SK-N-SH treated with all-trans-retinoic acid at 6 μM for 48 hours (cell line): ENCODE results near the gene ROBO1.

ENCODE experiments used
- ATAC-seq: fragments of 200-7000 bp; cut with Tn5 transposase; 3 replicates; pipeline ENCODE4 v1.9.1; 2020; ENCODE audit warnings: mild to moderate bottlenecking, moderate library complexity
- ARNTL ChIP-seq: fragments of 450-650 bp; formaldehyde crosslinking; IDR thresholded peaks from 2 replicates; pipeline ENCODE4 v1.5.0; 2020; ENCODE audit warnings: low read depth, mild to moderate bottlenecking, moderate library complexity, borderline replicate concordance
- BACH2 ChIP-seq: fragments of 250-450 bp; sonication (Bioruptor Pico); IDR thresholded peaks from 2 replicates; pipeline ENCODE4 v1.9.0; 2021; ENCODE audit warnings: mild to moderate bottlenecking, borderline replicate concordance
- CSDC2 ChIP-seq: fragments of 250-450 bp; sonication (Bioruptor Pico); IDR thresholded peaks from 2 replicates; pipeline ENCODE4 v1.5.0; 2020; ENCODE audit warnings: mild to moderate bottlenecking, moderate library complexity
- ESRRG ChIP-seq: fragments of 250-450 bp; sonication (Bioruptor Pico); IDR thresholded peaks from 2 replicates; pipeline ENCODE4 v1.6.1; 2021; ENCODE audit warnings: mild to moderate bottlenecking
- GLIS3 ChIP-seq: fragments of 250-450 bp; sonication (Bioruptor Pico); IDR thresholded peaks from 2 replicates; pipeline ENCODE4 v1.5.0; 2020; ENCODE audit warnings: mild to moderate bottlenecking, moderate library complexity
- ISL1 ChIP-seq: fragments of 250-450 bp; sonication (Bioruptor Pico); IDR thresholded peaks from 2 replicates; pipeline ENCODE4 v2.1.2; 2022; ENCODE audit warnings: mild to moderate bottlenecking, moderate library complexity
- OSR1 ChIP-seq: fragments of 250-450 bp; sonication (Bioruptor Pico); IDR thresholded peaks from 2 replicates; pipeline ENCODE4 v1.8.0; 2022; ENCODE audit warnings: moderate library complexity, mild to moderate bottlenecking, inconsistent platforms
- PPARA ChIP-seq: fragments of 250-450 bp; sonication (Bioruptor Pico); IDR thresholded peaks from 2 replicates; pipeline ENCODE4 v1.5.0; 2020; ENCODE audit warnings: mild to moderate bottlenecking, borderline replicate concordance
- RARB ChIP-seq: fragments of 250-450 bp; sonication (Bioruptor Pico); IDR thresholded peaks from 2 replicates; pipeline ENCODE4 v1.8.0; 2021; ENCODE audit warnings: mild to moderate bottlenecking, moderate library complexity
- SNAI2 ChIP-seq: fragments of 250-450 bp; sonication (Bioruptor Pico); IDR thresholded peaks from 2 replicates; pipeline ENCODE4 v1.5.0; 2020; ENCODE audit warnings: mild to moderate bottlenecking, moderate library complexity
- TCF4 ChIP-seq: fragments of 250-450 bp; sonication (Bioruptor Pico); IDR thresholded peaks from 2 replicates; pipeline ENCODE4 v1.8.0; 2021; ENCODE audit warnings: mild to moderate bottlenecking, moderate library complexity, borderline replicate concordance
- TOX ChIP-seq: fragments of 250-450 bp; sonication (Bioruptor Pico); IDR thresholded peaks from 2 replicates; pipeline ENCODE4 v1.8.0; 2021; ENCODE audit warnings: mild to moderate bottlenecking, moderate library complexity, borderline replicate concordance
- ZC3H10 ChIP-seq: fragments of 250-450 bp; sonication (Bioruptor Pico); IDR thresholded peaks from 2 replicates; pipeline ENCODE4 v1.5.1; 2021; ENCODE audit warnings: mild to moderate bottlenecking, moderate library complexity
- ZFP30 ChIP-seq: fragments of 450-650 bp; formaldehyde crosslinking; IDR thresholded peaks from 2 replicates; pipeline ENCODE4 v1.5.0; 2022; ENCODE audit warnings: mild to moderate bottlenecking, moderate library complexity
- ZNF565 ChIP-seq: fragments of 450-650 bp; formaldehyde crosslinking; conservative IDR thresholded peaks from 2 replicates; pipeline ENCODE4 v1.5.0; 2020; ENCODE audit warnings: low read depth, mild to moderate bottlenecking, moderate library complexity
- ZNF8 ChIP-seq: fragments of 450-650 bp; formaldehyde crosslinking; IDR thresholded peaks from 2 replicates; pipeline ENCODE4 v1.5.0; 2020; ENCODE audit warnings: mild to moderate bottlenecking, moderate library complexity
- TF ChIP-seq, protein P1 (sequence below): fragments of 250-450 bp; sonication (Bioruptor Pico); IDR thresholded peaks from 2 replicates; pipeline ENCODE4 v1.5.1; 2021; ENCODE audit warnings: mild to moderate bottlenecking, moderate library complexity
- TF ChIP-seq, protein P2 (sequence below): fragments of 250-450 bp; sonication (Bioruptor Pico); IDR thresholded peaks from 2 replicates; pipeline ENCODE4 v1.5.0; 2020; ENCODE audit warnings: mild to moderate bottlenecking, moderate library complexity
- TF ChIP-seq, protein P3 (sequence below): fragments of 250-450 bp; sonication (Bioruptor Pico); IDR thresholded peaks from 2 replicates; pipeline ENCODE4 v1.5.1; 2020; ENCODE audit warnings: low read depth, mild to moderate bottlenecking, moderate library complexity
- TF ChIP-seq, protein P4 (sequence below): fragments of 250-450 bp; sonication (Bioruptor Pico); IDR thresholded peaks from 2 replicates; pipeline ENCODE4 v1.8.0; 2020; ENCODE audit warnings: mild to moderate bottlenecking, moderate library complexity, borderline replicate concordance
- TF ChIP-seq, protein P5 (sequence below): fragments of 250-450 bp; sonication (Bioruptor Pico); IDR thresholded peaks from 2 replicates; pipeline ENCODE4 v1.8.0; 2021; ENCODE audit warnings: low read depth, mild to moderate bottlenecking, moderate library complexity, borderline replicate concordance

ROBO1 gene

DNA sequence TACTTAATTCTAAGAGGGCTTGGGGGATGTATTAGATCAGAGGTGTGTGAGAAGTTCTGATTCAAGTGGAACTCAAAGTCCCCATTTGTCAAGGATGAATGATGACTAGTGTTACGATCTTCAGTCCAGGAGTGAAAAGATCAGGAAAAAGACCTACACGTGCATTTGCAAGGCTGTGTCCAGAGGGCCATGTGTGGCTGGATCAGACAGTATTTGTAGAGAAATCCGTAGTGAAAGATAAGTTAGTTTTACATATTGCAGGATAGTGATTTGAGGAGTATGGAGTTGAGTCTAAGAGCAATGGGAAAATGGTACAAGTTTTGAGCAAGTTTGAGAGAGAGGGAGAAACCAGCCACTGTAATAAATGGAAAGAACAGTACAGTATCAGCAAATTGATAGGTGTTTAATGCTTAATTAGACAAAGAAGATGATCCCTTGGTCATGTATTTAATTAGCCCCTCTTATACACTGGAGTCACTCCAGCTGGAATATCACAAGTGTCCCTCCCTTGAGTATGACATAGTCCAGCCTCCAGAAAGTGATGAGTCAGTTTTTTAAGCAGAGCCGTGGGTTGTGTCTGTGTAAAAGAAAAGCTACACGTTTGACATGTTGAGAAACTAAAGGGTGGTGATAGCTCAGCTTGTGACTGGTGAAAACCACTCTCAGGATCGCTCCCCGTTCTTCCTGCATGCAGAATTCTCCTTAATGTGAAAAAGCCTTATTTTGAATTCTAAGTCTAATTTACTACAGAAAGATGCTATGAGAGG lies 348.8 kb downstream of the ROBO1 start:
- peak; percentile 81 for ATAC-seq
- TF ChIP-seq ARNTL (CRISPR knock-in tag) (no peak), OSR1 (CRISPR knock-in tag) (no peak), CSDC2 (CRISPR knock-in tag) (no peak), GLIS3 (CRISPR knock-in tag) (no peak), PPARA (CRISPR knock-in tag) (no peak), RARB (CRISPR knock-in tag) (no peak), ZNF8 (CRISPR knock-in tag) (no peak), ZC3H10 (CRISPR knock-in tag) (no peak), ESRRG (CRISPR knock-in tag) (no peak), ZFP30 (CRISPR knock-in tag) (no peak), ISL1 (CRISPR knock-in tag) (no peak), TCF4 (CRISPR knock-in tag) (no peak), SNAI2 (CRISPR knock-in tag) (no peak), TOX (no peak)
- TF ChIP-seq, protein P1, sequence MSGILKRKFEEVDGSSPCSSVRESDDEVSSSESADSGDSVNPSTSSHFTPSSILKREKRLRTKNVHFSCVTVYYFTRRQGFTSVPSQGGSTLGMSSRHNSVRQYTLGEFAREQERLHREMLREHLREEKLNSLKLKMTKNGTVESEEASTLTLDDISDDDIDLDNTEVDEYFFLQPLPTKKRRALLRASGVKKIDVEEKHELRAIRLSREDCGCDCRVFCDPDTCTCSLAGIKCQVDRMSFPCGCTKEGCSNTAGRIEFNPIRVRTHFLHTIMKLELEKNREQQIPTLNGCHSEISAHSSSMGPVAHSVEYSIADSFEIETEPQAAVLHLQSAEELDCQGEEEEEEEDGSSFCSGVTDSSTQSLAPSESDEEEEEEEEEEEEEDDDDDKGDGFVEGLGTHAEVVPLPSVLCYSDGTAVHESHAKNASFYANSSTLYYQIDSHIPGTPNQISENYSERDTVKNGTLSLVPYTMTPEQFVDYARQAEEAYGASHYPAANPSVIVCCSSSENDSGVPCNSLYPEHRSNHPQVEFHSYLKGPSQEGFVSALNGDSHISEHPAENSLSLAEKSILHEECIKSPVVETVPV (CRISPR knock-in tag): no peak
- TF ChIP-seq, protein P2, sequence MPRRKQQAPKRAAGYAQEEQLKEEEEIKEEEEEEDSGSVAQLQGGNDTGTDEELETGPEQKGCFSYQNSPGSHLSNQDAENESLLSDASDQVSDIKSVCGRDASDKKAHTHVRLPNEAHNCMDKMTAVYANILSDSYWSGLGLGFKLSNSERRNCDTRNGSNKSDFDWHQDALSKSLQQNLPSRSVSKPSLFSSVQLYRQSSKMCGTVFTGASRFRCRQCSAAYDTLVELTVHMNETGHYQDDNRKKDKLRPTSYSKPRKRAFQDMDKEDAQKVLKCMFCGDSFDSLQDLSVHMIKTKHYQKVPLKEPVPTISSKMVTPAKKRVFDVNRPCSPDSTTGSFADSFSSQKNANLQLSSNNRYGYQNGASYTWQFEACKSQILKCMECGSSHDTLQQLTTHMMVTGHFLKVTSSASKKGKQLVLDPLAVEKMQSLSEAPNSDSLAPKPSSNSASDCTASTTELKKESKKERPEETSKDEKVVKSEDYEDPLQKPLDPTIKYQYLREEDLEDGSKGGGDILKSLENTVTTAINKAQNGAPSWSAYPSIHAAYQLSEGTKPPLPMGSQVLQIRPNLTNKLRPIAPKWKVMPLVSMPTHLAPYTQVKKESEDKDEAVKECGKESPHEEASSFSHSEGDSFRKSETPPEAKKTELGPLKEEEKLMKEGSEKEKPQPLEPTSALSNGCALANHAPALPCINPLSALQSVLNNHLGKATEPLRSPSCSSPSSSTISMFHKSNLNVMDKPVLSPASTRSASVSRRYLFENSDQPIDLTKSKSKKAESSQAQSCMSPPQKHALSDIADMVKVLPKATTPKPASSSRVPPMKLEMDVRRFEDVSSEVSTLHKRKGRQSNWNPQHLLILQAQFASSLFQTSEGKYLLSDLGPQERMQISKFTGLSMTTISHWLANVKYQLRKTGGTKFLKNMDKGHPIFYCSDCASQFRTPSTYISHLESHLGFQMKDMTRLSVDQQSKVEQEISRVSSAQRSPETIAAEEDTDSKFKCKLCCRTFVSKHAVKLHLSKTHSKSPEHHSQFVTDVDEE (CRISPR knock-in tag): no peak
- TF ChIP-seq, protein P3, sequence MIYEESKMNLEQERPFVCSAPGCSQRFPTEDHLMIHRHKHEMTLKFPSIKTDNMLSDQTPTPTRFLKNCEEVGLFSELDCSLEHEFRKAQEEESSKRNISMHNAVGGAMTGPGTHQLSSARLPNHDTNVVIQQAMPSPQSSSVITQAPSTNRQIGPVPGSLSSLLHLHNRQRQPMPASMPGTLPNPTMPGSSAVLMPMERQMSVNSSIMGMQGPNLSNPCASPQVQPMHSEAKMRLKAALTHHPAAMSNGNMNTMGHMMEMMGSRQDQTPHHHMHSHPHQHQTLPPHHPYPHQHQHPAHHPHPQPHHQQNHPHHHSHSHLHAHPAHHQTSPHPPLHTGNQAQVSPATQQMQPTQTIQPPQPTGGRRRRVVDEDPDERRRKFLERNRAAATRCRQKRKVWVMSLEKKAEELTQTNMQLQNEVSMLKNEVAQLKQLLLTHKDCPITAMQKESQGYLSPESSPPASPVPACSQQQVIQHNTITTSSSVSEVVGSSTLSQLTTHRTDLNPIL (CRISPR knock-in tag): no peak
- TF ChIP-seq, protein P4, sequence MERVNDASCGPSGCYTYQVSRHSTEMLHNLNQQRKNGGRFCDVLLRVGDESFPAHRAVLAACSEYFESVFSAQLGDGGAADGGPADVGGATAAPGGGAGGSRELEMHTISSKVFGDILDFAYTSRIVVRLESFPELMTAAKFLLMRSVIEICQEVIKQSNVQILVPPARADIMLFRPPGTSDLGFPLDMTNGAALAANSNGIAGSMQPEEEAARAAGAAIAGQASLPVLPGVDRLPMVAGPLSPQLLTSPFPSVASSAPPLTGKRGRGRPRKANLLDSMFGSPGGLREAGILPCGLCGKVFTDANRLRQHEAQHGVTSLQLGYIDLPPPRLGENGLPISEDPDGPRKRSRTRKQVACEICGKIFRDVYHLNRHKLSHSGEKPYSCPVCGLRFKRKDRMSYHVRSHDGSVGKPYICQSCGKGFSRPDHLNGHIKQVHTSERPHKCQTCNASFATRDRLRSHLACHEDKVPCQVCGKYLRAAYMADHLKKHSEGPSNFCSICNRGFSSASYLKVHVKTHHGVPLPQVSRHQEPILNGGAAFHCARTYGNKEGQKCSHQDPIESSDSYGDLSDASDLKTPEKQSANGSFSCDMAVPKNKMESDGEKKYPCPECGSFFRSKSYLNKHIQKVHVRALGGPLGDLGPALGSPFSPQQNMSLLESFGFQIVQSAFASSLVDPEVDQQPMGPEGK: no peak

DNA sequence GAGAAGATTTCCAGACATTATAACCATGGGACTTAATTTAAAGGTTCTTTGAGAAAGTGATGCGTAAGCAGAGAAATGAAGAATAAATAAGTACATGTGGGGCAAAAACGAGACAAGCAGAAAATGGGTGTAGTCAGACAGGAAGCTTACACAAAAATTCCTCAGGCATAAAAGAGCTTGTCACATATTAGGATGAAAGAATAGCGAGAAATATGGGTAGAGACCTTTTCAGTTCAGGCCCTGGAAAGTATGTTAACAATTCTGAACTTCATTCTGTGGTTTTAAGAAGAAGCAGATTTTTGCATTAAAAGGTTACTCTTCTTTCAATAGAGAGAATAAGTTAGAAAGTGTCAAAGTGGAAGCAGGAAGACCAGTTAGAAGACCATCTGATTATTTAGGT lies 352.4 kb downstream of the ROBO1 start:
- TF ChIP-seq TCF4 (CRISPR knock-in tag): no peak
- no peak for TF ChIP-seq PPARA (CRISPR knock-in tag)
- TF ChIP-seq, protein P5, sequence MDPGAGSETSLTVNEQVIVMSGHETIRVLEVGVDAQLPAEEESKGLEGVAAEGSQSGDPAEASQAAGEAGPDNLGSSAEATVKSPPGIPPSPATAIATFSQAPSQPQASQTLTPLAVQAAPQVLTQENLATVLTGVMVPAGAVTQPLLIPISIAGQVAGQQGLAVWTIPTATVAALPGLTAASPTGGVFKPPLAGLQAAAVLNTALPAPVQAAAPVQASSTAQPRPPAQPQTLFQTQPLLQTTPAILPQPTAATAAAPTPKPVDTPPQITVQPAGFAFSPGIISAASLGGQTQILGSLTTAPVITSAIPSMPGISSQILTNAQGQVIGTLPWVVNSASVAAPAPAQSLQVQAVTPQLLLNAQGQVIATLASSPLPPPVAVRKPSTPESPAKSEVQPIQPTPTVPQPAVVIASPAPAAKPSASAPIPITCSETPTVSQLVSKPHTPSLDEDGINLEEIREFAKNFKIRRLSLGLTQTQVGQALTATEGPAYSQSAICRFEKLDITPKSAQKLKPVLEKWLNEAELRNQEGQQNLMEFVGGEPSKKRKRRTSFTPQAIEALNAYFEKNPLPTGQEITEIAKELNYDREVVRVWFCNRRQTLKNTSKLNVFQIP (CRISPR knock-in tag): no peak
- no peak for TF ChIP-seq TOX
- no peak for TF ChIP-seq ESRRG (CRISPR knock-in tag)
- TF ChIP-seq BACH2 (CRISPR knock-in tag): no peak
- TF ChIP-seq GLIS3 (CRISPR knock-in tag): no peak
- no peak for ATAC-seq

DNA sequence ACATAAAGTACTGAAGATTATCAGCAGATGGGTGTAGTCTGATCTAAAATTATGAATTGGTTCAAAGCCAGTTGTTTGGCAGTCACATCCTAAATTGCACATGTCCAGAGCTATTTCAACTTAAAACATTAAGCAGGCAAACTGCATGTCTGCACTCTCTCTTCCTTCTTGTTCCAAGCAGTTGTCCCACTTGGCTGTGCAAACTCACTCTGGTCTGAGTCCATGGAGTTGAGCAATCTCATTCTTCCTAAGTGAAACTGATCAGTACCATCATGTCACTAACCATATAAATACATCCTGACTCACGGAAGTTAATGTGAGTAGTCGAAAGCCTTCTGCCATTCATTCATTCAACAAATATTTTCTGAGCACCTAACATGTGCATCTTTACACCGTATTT lies 353.0 kb downstream of the ROBO1 start:
- TF ChIP-seq TOX (peak; percentile 49; the same call in 1 of the 2 replicates), ZNF565 (CRISPR knock-in tag) (no peak)
- peak; percentile 71 for ATAC-seq
